ENCODE measurements around the gene EFNA2.

Gene EFNA2

GRCh38 chr19:1258707-1259205 lies 26.9 kb upstream of the EFNA2 start:
- DNase-seq (ENCODE audit: low read depth) = no peak
- TF ChIP-seq, protein P1, sequence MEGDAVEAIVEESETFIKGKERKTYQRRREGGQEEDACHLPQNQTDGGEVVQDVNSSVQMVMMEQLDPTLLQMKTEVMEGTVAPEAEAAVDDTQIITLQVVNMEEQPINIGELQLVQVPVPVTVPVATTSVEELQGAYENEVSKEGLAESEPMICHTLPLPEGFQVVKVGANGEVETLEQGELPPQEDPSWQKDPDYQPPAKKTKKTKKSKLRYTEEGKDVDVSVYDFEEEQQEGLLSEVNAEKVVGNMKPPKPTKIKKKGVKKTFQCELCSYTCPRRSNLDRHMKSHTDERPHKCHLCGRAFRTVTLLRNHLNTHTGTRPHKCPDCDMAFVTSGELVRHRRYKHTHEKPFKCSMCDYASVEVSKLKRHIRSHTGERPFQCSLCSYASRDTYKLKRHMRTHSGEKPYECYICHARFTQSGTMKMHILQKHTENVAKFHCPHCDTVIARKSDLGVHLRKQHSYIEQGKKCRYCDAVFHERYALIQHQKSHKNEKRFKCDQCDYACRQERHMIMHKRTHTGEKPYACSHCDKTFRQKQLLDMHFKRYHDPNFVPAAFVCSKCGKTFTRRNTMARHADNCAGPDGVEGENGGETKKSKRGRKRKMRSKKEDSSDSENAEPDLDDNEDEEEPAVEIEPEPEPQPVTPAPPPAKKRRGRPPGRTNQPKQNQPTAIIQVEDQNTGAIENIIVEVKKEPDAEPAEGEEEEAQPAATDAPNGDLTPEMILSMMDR (conservative IDR thresholded peaks at IDR 0.05; ENCODE audit: low read length) = no peak
- no peak overlapping the region for H3K4me3 ChIP-seq (ENCODE audit: low read length)

GRCh38 chr19:1259206-1259875 lies 26.3 kb upstream of the EFNA2 start:
- H3K4me3 ChIP-seq (ENCODE audit: low read length) = no peak overlapping the region
- DNase-seq (ENCODE audit: low read depth) = peak; percentile 71
- TF ChIP-seq, protein P1 (conservative IDR thresholded peaks at IDR 0.05; ENCODE audit: low read length) = no peak

GRCh38 chr19:1259876-1260748 lies 25.6 kb upstream of the EFNA2 start:
- TF ChIP-seq, protein P1 (conservative IDR thresholded peaks at IDR 0.05; ENCODE audit: low read length) = no peak
- DNase-seq (ENCODE audit: low read depth) = no peak

DNA sequence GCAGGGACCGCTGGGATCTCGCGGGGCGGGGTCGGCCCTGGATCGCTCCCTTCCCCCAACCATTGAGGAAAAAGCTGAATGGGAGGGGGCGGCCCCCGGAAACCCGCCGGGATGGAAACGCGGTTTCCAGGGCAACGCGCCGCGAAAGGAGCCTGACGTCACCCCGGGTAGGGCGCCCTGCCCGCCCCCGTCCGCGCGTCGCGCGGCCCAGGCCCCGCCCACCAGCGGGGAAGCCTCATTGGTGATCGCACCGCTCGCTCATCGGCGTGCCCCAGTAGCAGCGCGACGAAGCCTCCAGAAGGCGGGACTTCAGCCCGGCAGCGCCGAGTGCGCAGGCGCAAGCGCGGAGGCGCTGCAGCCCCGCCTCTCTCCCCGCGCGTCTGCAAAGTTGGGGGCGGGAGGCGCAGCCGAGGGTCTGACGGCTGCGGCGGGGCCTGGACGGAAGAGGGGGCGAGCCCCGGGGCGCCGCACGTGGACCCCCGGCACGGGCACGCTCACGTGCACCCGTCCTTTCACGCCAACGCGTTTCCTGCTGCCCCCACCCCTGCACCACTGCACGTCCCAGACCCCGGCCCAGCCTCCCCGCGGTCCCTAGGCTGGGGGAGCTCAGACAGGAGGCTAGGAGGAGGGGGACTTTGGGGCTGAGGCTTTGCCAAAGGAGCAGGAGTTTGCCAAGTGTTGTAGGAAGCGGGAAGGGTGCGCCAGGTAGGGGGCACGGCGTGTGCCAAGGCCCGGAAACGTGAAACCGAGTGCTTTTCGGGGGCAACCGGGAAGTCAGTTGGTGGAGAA lies 24.7 kb upstream of the EFNA2 start:
- peak overlapping the region; percentile 74 for H3K4me3 ChIP-seq (ENCODE audit: low read length)
- TF ChIP-seq, protein P1 (conservative IDR thresholded peaks at IDR 0.05; ENCODE audit: low read length) = no peak
- DNase-seq (ENCODE audit: low read depth) = peak; percentile 94

More at GRCh38 chr19:1259876-1260748, 25.6 kb upstream of the EFNA2 start:
- peak overlapping the region; percentile 22; the same call in 1 of the 2 replicates for H3K4me3 ChIP-seq (ENCODE audit: low read length)

DNA sequence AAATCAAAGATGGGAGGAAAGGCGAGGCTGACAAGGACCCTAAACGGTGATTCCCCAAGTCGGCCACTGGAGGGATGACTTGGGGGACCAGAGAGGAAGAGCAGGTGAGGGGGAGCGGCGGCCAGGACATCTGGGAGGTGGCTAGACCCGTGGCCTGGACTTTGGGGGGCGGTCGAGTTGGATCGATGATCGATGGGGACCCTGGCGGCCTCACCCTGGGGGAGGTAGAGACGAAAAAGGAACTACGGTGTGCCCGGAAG lies 24.2 kb upstream of the EFNA2 start:
- H3K4me3 ChIP-seq (ENCODE audit: low read length) = peak overlapping the region; percentile 74
- TF ChIP-seq, protein P1 (conservative IDR thresholded peaks at IDR 0.05; ENCODE audit: low read length) = no peak; the same call in 1 of the 2 replicates
- no peak for DNase-seq (ENCODE audit: low read depth)

DNA sequence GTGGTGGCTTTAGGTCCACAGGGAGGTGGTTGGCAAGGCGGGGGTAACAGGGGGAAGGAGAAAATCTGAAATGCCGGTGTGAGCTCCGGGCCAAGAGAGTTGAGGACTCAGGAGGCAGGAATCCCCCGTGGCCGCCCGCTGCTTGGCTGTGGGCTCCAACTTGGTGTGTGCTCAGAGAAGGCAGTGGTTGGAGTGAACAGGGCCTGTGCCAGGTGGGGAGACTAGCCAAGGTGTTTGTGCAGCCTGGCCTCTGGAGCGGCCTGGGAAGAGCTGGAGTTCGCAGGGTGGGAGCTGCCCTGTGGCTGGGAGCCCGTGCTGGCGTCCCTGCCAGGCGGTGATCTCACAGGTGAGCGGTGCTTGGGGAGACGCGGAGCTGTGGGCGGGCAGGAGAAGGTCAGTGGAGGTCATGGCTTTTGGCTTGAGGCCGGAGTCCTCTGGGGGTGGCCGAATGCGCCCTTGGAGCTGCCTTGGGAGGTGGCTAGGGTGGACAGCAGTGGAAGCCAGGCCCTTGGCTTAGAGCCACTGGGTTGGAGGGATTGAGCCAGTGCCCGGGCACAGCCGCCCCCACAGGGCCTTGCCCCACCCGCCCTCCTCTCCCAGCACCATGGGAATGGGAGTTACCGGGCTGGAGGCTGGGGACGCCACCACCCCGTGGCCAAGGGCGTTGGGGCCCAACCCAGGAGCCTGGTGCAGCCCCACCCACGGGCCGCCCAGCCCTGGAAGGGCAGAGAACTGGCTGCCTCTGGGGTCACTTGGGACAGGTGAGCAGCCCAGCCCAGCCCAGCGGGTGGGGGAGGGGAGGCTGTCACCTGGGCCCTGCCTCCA lies 23.7 kb upstream of the EFNA2 start:
- TF ChIP-seq, protein P1 (conservative IDR thresholded peaks at IDR 0.05; ENCODE audit: low read length) = no peak
- peak; percentile 67 for DNase-seq (ENCODE audit: low read depth)
- H3K4me3 ChIP-seq (ENCODE audit: low read length) = peak overlapping the region; percentile 74

Measured in AG10803 (cell line).